KMS-11 (cell line): ENCODE data around the gene EIF2B4.
A peak's percentile ranks its signal among the peaks of the same experiment; 100 is the strongest.

Experiments used
- H2AFZ ChIP-seq: fragments of 200-600 bp; sonication (generic); 2 replicates; pipeline ENCODE4 v1.6.1; 2016; ENCODE audit warnings: antibody characterized with exemption, mixed run types, low read depth
- H3K27ac ChIP-seq: fragments of 200-600 bp; sonication (generic); 2 replicates; pipeline ENCODE4 v1.6.1; 2016; ENCODE audit warnings: mild to moderate bottlenecking, mixed run types
- H3K27me3 ChIP-seq: fragments of 200-600 bp; sonication (generic); 2 replicates; pipeline ENCODE4 v1.6.1; 2017; ENCODE audit warnings: mild to moderate bottlenecking, low read depth, mixed run types, moderate library complexity; ENCODE audit not compliant: insufficient read depth
- H3K36me3 ChIP-seq: fragments of 200-600 bp; sonication (generic); 2 replicates; pipeline ENCODE4 v1.6.1; 2017; ENCODE audit warnings: mild to moderate bottlenecking, mixed run types; ENCODE audit not compliant: insufficient read depth
- H3K4me1 ChIP-seq: fragments of 200-600 bp; sonication (generic); 2 replicates; pipeline ENCODE4 v1.6.1; 2016; ENCODE audit warnings: mild to moderate bottlenecking, low read depth, mixed run types; ENCODE audit not compliant: poor library complexity, severe bottlenecking
- H3K4me2 ChIP-seq: fragments of 200-600 bp; sonication (generic); 2 replicates; pipeline ENCODE4 v1.7.0; 2016; ENCODE audit warnings: mild to moderate bottlenecking, mixed run types
- H3K4me3 ChIP-seq: fragments of 200-600 bp; sonication (generic); IDR thresholded peaks from 2 replicates; pipeline ENCODE4 v1.6.1; 2017; ENCODE audit warnings: low read depth, low read length, mixed read lengths; ENCODE audit not compliant: insufficient read depth
- H3K79me2 ChIP-seq: fragments of 200-600 bp; sonication (generic); 2 replicates; pipeline ENCODE4 v1.6.1; 2016; ENCODE audit warnings: low read depth, mixed run types; ENCODE audit not compliant: insufficient read depth
- H3K9ac ChIP-seq: fragments of 200-600 bp; sonication (generic); 2 replicates; pipeline ENCODE4 v1.6.1; 2016; ENCODE audit warnings: mild to moderate bottlenecking, mixed run types
- H4K20me1 ChIP-seq: fragments of 200-600 bp; sonication (generic); 2 replicates; pipeline ENCODE4 v1.6.1; 2016; ENCODE audit warnings: mild to moderate bottlenecking, mixed run types; ENCODE audit not compliant: insufficient read depth
- TF ChIP-seq, protein P1 (sequence below): fragments of 200-600 bp; sonication (generic); conservative IDR thresholded peaks from 2 replicates; pipeline ENCODE4 v1.6.1; 2017; ENCODE audit warnings: low read depth, mild to moderate bottlenecking, antibody characterized with exemption, low read length, moderate library complexity, mixed read lengths

Gene EIF2B4

DNA sequence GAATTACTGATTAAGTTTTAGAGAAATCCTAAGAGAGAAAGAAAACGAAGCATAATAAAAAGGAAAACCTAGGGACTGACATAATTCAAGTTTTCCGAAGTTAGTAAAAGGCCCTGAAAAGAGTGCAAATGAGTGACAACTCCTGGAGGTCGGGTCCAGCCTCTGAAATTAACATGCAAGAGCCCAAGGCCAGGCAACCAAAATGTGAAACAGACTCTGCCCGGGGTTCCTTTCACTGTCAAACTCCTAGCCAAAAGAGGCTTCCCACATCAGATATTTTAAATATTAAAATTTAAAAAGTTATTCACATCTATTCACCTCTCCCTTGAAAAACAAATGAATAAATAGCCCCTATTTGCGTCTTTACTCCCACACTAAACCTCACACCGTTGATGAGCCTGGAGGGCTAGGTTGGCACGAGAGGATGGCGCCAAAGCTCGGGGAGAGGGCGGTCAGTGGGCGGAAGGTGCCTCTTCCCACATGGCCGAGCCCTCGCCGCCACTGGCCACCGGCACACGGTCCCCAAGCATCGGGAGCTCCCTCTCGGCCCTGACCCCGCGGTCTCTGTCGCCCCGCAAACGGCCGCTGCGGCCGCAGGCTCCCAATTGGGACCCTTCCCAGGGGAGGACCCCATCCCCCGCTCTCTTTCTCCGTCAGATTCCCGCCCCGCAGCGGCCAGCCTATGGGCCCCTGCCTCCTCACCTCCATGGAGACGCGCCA lies 38.6 kb upstream of the EIF2B4 start:
- Histone ChIP-seq H3K9ac (peak overlapping the region; percentile 85), H3K4me2 (peak overlapping the region; percentile 77), H3K4me1 (peaks cover 30% of the 10 kb centered on the region), H3K36me3 (no peaks in the 10 kb centered on the region), H2AFZ (peak overlapping the region; percentile 89), H3K27me3 (no peaks in the 10 kb centered on the region), H3K79me2 (peaks cover 55% of the 10 kb centered on the region), H3K27ac (peak overlapping the region; percentile 73), H3K4me3 (no peak overlapping the region), H4K20me1 (peaks cover 16% of the 10 kb centered on the region; the same call in 1 of the 2 replicates)
- TF ChIP-seq, protein P1, sequence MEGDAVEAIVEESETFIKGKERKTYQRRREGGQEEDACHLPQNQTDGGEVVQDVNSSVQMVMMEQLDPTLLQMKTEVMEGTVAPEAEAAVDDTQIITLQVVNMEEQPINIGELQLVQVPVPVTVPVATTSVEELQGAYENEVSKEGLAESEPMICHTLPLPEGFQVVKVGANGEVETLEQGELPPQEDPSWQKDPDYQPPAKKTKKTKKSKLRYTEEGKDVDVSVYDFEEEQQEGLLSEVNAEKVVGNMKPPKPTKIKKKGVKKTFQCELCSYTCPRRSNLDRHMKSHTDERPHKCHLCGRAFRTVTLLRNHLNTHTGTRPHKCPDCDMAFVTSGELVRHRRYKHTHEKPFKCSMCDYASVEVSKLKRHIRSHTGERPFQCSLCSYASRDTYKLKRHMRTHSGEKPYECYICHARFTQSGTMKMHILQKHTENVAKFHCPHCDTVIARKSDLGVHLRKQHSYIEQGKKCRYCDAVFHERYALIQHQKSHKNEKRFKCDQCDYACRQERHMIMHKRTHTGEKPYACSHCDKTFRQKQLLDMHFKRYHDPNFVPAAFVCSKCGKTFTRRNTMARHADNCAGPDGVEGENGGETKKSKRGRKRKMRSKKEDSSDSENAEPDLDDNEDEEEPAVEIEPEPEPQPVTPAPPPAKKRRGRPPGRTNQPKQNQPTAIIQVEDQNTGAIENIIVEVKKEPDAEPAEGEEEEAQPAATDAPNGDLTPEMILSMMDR, result no peak

- peak overlapping the region; percentile 77 for H3K4me2 ChIP-seq
- peaks cover 16% of the 10 kb centered on the region; the same call in 1 of the 2 replicates for H4K20me1 ChIP-seq
- peaks cover 36% of the 10 kb centered on the region for H3K4me1 ChIP-seq
- no peaks in the 10 kb centered on the region for H3K36me3 ChIP-seq
- TF ChIP-seq, protein P1, result peak; percentile 36; the same call in 1 of the 2 replicates
- H3K79me2 ChIP-seq, result peaks cover 64% of the 10 kb centered on the region
- H3K4me3 ChIP-seq, result no peak overlapping the region
- peak overlapping the region; percentile 73; the same call in 1 of the 2 replicates for H3K27ac ChIP-seq
- no peaks in the 10 kb centered on the region for H3K27me3 ChIP-seq
- peak overlapping the region; percentile 85; the same call in 1 of the 2 replicates for H3K9ac ChIP-seq
- no peak overlapping the region for H2AFZ ChIP-seq
Measured at GRCh38 chr2:27407798-27408491, 37.8 kb upstream of the EIF2B4 start.

DNA sequence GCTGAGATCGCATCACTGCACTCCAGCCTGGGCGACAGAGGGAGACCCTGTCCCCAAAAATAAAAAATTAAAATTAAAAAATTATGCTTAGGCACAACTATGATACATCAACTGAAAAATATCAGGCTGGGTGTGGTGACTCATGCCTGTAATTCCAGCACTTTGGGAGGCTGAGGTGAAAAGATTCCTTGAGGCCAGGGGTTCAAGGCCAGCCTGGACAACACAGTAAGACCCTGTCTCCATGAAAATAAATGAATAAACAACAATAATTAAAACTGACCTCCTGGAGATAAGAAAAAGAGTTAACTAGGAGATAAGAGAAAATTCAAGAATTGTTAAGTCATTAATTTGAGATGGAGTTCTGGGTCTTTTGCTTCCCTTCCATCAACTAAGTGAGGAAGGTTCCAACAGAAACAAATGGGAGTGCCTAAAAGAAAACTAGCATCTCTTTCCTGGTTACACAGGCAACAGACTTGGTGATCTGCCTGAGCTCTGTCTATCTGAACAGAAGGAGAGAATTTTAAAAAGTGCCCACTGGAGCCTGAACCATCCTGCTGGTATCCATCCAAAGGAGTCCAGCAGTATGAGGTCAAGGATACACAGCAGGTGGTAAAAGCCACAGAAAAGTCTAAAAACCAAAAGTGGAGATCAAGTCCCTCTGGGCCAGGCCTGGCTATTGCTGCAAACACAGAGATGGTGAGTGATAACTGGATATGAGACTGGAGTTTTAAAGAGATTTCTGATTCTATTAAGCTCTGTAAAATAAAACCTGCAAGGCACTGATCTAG lies 30.4 kb upstream of the EIF2B4 start:
- no peak overlapping the region for H3K9ac ChIP-seq
- TF ChIP-seq, protein P1, result no peak
- no peak overlapping the region; the same call in 1 of the 2 replicates for H3K27ac ChIP-seq
- peaks cover 4% of the 10 kb centered on the region for H4K20me1 ChIP-seq
- H3K4me3 ChIP-seq, result no peak overlapping the region
- no peaks in the 10 kb centered on the region for H3K27me3 ChIP-seq
- H3K79me2 ChIP-seq, result peaks cover 98% of the 10 kb centered on the region
- H3K4me1 ChIP-seq, result peaks cover 39% of the 10 kb centered on the region
- H3K4me2 ChIP-seq, result no peak overlapping the region
- H2AFZ ChIP-seq, result no peak overlapping the region
- H3K36me3 ChIP-seq, result no peaks in the 10 kb centered on the region

- Histone ChIP-seq H3K36me3 (no peaks in the 10 kb centered on the region), H3K4me1 (peaks cover 32% of the 10 kb centered on the region), H3K79me2 (peaks cover 98% of the 10 kb centered on the region), H2AFZ (no peak overlapping the region), H3K4me3 (no peak overlapping the region), H3K27me3 (no peaks in the 10 kb centered on the region), H3K4me2 (no peak overlapping the region), H3K27ac (no peak overlapping the region), H3K9ac (no peak overlapping the region), H4K20me1 (peaks cover 4% of the 10 kb centered on the region)
- TF ChIP-seq, protein P1, result no peak
Measured at GRCh38 chr2:27398962-27399361, 28.8 kb upstream of the EIF2B4 start.
